GM18517 (cell line): ENCODE measurements around the gene DMPK.
"Not testable (repeated sequence)": the region's sequence is repeated elsewhere in the genome, so short reads cannot be mapped to it uniquely, and the experiment has no call there.

Experiments
- ATAC-seq: cut with Tn5 transposase; IDR thresholded peaks from one replicate; pipeline ENCODE4 v1.9.1; 2021; ENCODE audit warnings: mild to moderate bottlenecking, moderate library complexity; ENCODE audit not compliant: unreplicated experiment

DMPK gene

GRCh38 chr19:45815481-45816216 is 33.4 kb upstream of the DMPK start:
- ATAC-seq: no peak

DNA sequence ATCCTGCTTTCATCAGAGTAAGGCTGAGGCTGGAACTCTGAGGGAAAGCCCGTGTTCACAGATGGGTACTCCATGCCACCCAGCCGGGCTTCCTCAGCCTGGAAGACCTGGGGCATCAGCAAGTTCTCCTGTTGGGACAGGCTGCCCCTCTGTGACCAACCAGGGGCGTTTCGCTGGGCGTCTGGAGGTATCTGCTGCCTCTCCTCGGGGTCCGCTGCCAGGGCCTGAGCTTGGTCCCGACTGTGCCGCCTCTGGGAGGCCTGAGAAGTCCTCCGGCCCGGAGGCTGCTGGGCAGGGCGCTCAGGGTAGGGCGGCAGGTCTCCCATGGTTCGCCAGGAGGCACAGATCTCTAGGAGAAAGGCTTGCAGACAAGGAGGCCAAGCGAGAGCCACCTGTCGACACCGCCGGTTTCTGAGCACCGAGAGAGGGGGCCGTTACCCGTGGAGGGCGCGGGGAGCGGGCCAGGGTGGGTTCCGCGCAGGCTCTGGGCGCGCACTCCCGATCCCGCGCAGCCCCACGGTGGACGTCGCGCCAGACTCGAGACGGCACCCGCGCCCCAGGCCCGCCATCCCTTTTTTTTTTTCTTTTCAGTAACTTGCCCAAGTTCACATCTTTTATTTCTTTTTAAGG is 32.7 kb upstream of the DMPK start, which contains the start of gene RSPH6A:
RSPH6A (minus strand) TSS at position 458 of the 630 bp plus-strand sequence; CDS start at position 326, 132 bp downstream.
- no peak for ATAC-seq

DNA sequence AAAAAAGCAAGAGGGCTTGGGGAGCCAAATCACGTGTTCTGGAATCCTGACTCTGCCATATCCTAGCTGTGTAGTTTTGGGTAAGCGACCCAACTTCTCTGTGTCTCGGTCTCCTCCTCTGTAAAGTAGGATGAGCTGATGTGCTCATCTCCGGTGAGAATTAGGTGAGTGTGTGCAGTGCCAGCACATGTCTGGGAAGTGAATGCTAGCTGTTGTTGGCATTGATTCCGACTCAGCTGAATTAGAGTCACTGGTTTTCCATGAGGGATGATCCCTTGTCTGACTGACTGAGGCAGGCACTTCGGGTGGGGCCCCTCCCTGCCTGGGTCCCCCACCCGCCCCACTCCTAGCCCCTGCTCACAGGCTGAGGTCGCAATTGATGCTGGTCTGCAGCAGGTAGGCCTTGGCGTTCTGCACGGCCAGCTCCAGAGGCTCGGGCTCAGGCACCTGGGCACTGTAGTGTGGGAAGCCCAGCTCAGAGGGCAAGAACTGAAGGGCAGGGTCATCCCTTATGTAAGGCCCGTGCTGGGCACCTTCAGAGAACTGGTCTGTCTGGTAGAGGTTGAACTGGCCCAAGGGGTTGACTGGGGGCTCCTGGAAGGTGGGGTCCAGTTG is 32.0 kb upstream of the DMPK start:
- no peak for ATAC-seq

DNA sequence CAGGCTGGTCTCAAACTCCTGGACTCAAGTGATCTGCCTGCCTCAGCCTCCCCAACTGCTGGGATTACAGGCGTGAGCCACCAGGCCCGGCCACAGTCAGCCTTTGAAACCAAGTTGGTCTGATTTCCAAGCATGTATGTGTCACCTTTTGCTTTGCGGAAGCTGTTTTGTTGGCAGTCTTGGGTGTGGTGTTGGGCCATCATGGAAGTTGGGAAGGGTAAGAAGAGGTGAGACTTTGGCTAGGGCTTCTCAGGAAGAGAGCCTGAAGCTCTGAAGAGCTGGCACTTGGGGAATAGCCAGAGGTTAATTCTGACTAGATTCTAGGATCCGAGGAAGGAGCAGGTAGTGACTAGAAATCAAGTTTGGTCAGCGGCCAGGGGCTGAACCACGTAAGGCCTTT is 30.0 kb upstream of the DMPK start:
- ATAC-seq: no peak

DNA sequence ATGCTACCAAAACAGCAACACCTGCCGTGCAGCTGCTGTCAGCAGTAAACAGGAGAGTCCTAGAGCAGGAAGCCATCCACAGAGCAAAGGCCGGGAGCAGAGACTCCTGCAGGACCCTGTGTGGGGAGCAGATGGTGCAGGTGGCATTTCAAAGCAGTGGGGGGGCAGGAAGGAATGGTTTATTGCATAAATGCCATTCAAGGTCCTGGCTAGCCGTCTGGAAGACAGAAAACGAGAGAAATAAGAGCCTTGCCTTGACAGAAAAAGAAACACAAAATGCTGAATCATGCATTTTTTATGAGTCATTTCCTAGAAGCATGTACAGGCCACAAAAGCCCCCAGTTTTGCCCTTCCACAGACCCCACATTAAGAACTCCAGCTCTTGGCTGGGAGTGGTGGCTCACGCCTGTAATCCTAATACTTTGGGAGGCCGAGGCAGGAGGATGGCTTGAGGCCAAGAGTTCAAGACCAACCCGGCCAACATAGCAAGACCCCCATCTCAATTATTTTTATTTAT is 27.4 kb upstream of the DMPK start:
- no peak for ATAC-seq

DNA sequence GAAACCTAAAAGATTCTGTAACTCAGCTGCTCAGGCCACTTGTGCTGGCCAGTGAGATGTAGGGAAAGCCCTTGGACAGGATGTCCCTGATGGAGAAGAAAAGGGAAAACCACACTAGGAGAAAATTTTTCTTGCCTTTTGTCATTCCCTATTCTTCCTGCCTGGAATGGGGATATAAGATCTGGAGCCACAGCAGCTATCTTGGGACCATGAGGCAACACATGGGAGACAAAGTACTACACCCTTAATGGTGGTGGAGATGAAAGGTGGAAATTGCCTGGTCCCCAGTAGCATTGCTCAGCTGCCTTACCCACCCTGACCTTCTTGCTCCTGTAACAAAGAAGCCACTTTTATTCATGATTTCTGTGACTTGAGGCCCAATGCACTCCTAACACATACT is 23.4 kb upstream of the DMPK start:
- ATAC-seq: no peak

DNA sequence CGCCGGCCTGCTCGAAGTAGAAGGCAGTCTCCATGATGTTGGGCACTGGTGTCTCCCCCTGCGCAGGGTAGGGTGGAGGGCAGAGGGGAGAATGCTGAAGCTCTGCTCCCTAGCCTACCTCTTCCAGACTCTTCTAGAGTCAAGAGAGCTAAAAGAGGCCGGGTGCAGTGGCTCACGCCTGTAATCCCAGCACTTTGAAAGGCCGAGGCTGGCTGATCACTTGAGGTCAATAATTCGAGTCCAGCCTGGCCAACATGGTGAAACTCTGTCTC is 22.6 kb upstream of the DMPK start:
- no peak for ATAC-seq

DNA sequence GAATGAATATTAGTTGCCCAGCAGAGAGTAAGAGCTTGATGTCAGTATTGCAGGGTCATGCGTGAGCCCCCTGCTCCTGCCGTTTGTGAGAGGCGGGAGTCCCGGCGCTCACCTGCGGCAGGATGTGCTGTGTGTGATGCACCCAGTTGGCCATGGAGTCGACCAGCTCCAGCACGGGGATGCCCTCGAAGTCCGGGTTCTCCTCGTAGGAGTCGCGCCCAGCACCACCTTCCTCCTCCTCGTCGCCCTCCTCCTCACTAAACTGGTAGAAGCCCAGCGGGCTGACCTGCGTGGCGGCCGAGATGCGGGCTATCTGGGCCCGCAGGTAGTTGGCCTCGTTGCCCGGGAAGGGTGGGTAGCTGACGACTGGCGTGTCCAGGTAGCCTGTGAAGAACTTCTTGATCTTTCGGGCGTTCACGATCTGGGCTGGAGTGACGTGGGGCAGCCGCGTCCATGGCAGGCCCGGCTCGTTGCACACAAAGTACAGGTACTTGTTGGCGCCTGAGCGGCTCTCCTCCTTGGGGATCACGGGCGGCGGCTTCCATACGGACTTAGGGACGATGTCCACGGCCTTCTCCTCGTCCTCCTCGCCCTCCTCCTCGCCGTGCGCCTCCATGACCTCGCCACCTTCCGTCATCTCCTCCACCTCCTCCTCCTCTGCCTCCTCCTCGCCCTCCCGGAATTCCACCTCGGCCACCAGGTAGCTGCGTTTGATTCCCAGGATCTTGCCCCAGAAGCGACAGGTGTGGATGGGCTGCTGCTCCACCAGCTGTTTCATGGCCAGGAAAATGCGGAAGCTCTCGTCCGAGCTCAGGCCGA is 22.1 kb upstream of the DMPK start:
- ATAC-seq: no peak

DNA sequence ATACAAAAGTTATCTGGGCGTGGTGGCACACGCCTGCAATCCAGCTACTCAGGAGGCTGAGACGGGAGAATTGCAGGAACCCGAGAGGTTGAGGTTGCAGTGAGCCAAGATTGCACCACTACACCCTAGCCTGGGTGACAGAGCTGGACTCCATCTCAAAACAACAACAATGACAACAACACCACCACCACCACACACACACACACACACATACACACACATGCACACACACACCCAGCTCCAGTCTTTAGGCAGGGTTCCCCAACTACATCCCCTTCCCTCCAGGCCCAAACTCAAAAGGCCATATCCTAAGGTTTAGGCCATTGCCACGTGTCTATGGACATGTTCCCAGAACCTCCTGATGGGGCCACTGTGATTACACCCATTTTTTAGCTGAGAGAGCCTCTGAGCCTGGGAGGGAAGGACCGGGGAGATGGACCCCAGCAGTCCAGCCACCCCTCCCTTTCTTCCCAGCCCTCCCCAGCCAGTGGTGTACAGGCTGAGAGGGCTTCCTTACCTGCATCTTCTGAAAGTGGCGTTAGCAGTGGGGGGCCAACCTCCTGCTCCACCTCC is 19.4 kb upstream of the DMPK start:
- ATAC-seq: no peak

DNA sequence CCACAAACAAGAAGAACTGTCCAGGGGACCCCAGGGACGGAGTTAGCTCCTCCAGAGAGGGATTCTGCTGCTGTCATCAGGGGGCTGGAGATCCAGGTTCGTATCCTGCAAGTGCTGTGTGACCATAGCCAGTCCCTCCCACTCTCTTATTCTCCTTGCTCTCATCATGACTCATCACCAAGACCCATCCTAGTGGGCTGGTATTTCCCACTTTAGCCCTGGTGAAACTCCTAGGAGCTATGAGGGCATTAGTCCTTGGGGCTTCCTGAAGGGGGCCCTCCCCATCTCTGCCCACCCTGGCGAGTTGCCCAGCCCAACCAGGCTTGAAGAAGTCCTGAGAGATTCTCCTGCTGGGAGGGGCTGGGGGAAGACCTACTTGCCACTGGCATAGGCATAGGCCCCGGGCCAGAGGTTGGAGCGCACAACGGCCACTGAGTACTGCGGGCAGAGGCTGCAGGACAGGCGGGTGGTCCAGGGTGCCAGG is 17.8 kb upstream of the DMPK start:
- no peak for ATAC-seq

DNA sequence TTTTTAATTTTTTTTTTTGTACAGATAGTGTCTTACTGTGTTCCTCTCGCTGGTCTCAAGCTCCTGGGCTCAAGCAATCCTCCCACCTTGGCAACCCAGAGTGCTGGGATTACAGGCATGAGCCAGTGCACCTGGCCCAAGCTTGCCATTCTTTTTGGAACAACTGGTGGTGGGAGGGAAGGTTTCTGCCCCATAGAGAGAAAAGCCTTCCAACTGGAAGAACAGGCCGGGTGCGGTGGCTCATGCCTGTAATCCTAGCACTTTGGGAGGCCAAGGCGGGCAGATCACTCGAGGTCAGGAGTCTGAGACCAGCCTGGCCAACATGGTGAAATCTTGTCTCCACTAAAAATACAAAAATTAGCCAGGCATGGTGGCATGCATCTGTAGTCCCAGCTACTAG is 17.3 kb upstream of the DMPK start:
- not testable (repeated sequence) for ATAC-seq

- ATAC-seq: no peak
These were observed 16.8 kb upstream of the DMPK start for GRCh38 chr19:45798995-45799517.

DNA sequence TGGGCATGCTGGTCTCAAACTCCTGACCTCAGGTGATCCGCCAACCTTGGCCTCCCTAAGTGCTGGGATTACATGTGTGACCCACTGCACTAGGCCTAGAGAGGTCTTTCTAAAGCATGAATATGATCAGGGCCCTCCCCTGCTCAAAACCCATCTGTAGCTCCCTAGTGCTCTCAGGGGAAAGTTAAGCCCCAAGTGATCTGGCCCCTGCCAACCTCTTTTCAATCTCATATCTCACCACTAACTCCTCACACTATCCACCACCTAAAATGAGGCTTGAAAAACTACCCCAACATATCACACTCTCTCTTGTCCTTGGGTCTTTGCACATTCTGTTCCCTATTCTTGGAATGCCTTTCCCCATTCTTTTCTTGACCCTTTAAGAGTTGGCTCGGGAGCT is 12.3 kb upstream of the DMPK start:
- ATAC-seq: no peak

GRCh38 chr19:45793876-45794275 is 11.6 kb upstream of the DMPK start:
- no peak for ATAC-seq

DNA sequence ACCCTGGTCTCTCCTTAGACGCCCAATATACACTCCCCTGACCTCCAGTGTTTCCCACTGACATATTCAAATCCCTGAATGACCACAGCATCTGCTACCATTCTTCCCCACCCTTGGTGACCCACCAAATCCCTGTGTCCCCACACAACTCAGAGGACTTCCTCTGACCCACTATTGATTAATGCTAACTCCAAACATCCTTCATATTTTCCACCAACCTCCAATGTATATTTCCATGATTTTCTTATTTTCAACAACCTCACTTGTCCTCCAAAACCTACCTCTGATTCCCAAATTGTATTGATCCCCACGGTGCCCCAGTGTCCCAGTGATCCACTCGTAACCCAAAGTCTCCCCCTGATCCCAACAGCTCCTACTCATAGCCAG is 10.9 kb upstream of the DMPK start:
- no peak for ATAC-seq

DNA sequence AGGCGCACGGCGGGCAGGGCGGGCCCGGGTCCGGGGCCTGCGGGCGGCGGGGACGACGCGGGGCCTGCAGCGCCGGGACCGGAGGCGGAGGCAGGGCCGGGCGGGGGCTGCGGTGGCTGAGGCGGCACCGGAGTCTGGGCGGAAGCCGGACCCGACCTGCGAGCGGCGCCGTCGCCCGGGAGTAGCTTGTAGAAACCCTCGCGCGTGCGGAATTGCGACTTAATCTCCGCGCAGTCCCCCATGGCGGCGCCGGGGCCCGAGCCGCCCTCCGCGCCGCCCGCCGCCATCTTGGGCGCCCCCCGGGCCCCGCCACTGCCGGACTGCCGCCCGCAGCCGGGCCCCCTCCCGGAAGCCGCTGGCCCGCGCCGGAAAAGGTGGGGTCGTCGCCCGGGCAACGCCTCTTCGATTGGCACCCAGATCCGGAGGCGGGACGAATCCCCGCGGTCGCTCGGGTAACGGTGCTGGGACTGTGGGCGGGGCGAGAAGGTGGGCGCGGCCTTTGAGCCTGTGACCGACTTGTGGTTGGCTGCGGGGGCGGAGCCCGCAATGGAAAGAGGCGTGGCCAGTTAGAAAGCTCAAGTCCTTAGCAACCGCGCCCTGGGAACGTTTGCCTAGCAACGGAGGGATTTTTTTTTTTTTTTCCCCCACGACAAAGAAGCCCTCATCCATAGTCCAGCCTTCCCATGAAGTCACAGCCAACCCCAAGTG is 10.3 kb upstream of the DMPK start, which contains the start of gene DMWD:
DMWD (minus strand) TSS at position 376 of the 708 bp plus-strand sequence; CDS start at position 287, 89 bp downstream.
- ATAC-seq: peak; percentile 86

GRCh38 chr19:45791744-45792469 is 9.6 kb upstream of the DMPK start:
- ATAC-seq: peak; percentile 5

DNA sequence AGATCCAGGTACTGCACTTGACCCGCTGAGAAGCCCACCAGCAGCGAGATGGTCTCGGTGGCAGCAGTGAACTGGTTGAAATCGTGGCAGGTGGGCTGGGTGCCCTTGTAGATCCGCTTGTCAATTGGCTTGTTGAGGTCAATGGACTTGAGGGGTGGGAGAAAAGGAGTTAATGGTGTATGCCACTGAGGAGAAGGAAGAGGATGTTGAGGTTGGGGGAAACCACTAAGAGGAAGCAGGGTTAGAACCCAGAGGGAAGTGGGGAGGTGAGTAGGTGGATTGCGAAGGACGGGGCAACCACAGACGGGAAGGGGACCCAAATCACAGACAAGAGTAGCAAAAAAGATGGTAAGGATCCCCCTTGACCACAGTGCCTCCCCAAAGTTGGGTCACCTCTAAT is 8.7 kb upstream of the DMPK start:
- ATAC-seq: no peak
